ENCODE results near the gene SFMBT2. TPM values are rescaled to one million over a fixed set of nuclear protein-coding genes. Genes with fewer than 3 reads are reported as not detected.

The SFMBT2 gene
- total RNA-seq, 1 experiment from 2014 or later = 1.3 TPM

GRCh38 chr10:7272008-7272407 lies 138.8 kb downstream of the SFMBT2 start:
- no peaks in the 10 kb centered on the region for H3K4me1 ChIP-seq (ENCODE audit: control insufficient read depth, insufficient read depth, low read length)
- TF ChIP-seq CTCF (IDR thresholded peaks at IDR 0.05) (no peak), POLR2AphosphoS5 (IDR thresholded peaks at IDR 0.05; ENCODE audit: low read depth, low read length) (no peak), REST (IDR thresholded peaks at IDR 0.05; ENCODE audit: insufficient read depth in 1 of 2, low read depth in 2 of 2, low read length in 1 of 2) (no peak), TCF7L2 (IDR thresholded peaks at IDR 0.05; ENCODE audit: low read depth, low read length) (no peak), SIN3A (IDR thresholded peaks at IDR 0.05; ENCODE audit: borderline replicate concordance, insufficient read depth, low read depth, low read length) (no peak)
- CTCF ChIA-PET = no interaction called here
- no peak overlapping the region for H3K27ac ChIP-seq (ENCODE audit: low read length)
- in situ Hi-C loops (cut with HindIII; ENCODE audit: low pct_unique_long_range_greater_than_20kb, low sequenced_read_pairs) = no loop called here
- ATAC-seq (no peak), DNase-seq (ENCODE audit: low read depth, low spot score) (no peak)
- BruUV-seq (replicated peaks) = no TSS peak
- no peak overlapping the region for H3K4me3 ChIP-seq (ENCODE audit: low read depth in 2 of 2, low read length in 2 of 2)
- H3K9me3 ChIP-seq (ENCODE audit: control insufficient read depth, insufficient read depth, low read depth, low read length) = no peaks in the 10 kb centered on the region
- no peaks in the 10 kb centered on the region for H3K36me3 ChIP-seq (ENCODE audit: control insufficient read depth, insufficient read depth, low read length)
- intact Hi-C loops (cut with micrococcal nuclease; ENCODE audit: unreplicated experiment) = no loop called here
- no peaks in the 10 kb centered on the region for H3K27me3 ChIP-seq (ENCODE audit: control insufficient read depth, insufficient read depth, low read length)
- POLR2A ChIA-PET = no interaction called here

- Histone ChIP-seq H3K36me3 (ENCODE audit: control insufficient read depth, insufficient read depth, low read length) (no peaks in the 10 kb centered on the region), H3K4me3 (ENCODE audit: low read depth in 2 of 2, low read length in 2 of 2) (no peak overlapping the region), H3K9me3 (ENCODE audit: control insufficient read depth, insufficient read depth, low read depth, low read length) (no peaks in the 10 kb centered on the region), H3K27ac (ENCODE audit: low read length) (no peak overlapping the region), H3K27me3 (ENCODE audit: control insufficient read depth, insufficient read depth, low read length) (peaks cover 2% of the 10 kb centered on the region; the same call in 1 of the 2 replicates), H3K4me1 (ENCODE audit: control insufficient read depth, insufficient read depth, low read length) (no peaks in the 10 kb centered on the region)
- DNase-seq (ENCODE audit: low read depth, low spot score) = no peak
- no TSS peak for BruUV-seq (replicated peaks)
- ATAC-seq = no peak
- TF ChIP-seq REST (IDR thresholded peaks at IDR 0.05; ENCODE audit: insufficient read depth in 1 of 2, low read depth in 2 of 2, low read length in 1 of 2) (no peak), TCF7L2 (IDR thresholded peaks at IDR 0.05; ENCODE audit: low read depth, low read length) (no peak), POLR2AphosphoS5 (IDR thresholded peaks at IDR 0.05; ENCODE audit: low read depth, low read length) (no peak), SIN3A (IDR thresholded peaks at IDR 0.05; ENCODE audit: borderline replicate concordance, insufficient read depth, low read depth, low read length) (no peak), CTCF (IDR thresholded peaks at IDR 0.05) (no peak)
- ChIA-PET CTCF (no interaction called here), POLR2A (no interaction called here)
- intact Hi-C loops (cut with micrococcal nuclease; ENCODE audit: unreplicated experiment) = no loop called here
- in situ Hi-C loops (cut with HindIII; ENCODE audit: low pct_unique_long_range_greater_than_20kb, low sequenced_read_pairs) = no loop called here
These were observed 140.8 kb downstream of the SFMBT2 start for GRCh38 chr10:7269988-7270387.

Data from Panc1 (cell line).